Fibroblast of lung (primary cell): ENCODE measurements around the gene RFX2. TPM values are rescaled to one million over a fixed set of nuclear protein-coding genes. Genes with fewer than 3 reads are reported as not detected.

Source experiments
- DNase-seq, 2 donors: peaks; one replicate each; pipeline versions ENCODE4 v3.0.0 to v3.0.0-alpha.2; 2010; ENCODE audit warnings: low read depth in 2 of 2
- H2AFZ ChIP-seq: 2 replicates; pipeline ENCODE4 v1.5.1; 2012; ENCODE audit warnings: low read length, control low read depth, inconsistent platforms
- H3K27ac ChIP-seq: 2 replicates; pipeline ENCODE4 v1.5.1; 2011; ENCODE audit warnings: low read length, control low read depth; ENCODE audit not compliant: insufficient read depth
- H3K27me3 ChIP-seq: 2 replicates; pipeline ENCODE4 v1.5.1; 2011; ENCODE audit warnings: mild to moderate bottlenecking, low read length; ENCODE audit not compliant: control insufficient read depth, insufficient read depth
- H3K36me3 ChIP-seq: 2 replicates; pipeline ENCODE4 v1.5.1; 2011; ENCODE audit warnings: low read length; ENCODE audit not compliant: control insufficient read depth, insufficient read depth
- H3K4me1 ChIP-seq: 2 replicates; pipeline ENCODE4 v1.5.1; 2011; ENCODE audit warnings: low read length; ENCODE audit not compliant: control insufficient read depth, insufficient read depth; ENCODE audit errors: extremely low read depth
- H3K4me2 ChIP-seq: 2 replicates; pipeline ENCODE4 v1.5.1; 2011; ENCODE audit warnings: low read length, control low read depth; ENCODE audit not compliant: insufficient read depth; ENCODE audit errors: extremely low read depth
- H3K4me3 ChIP-seq, 4 experiments: fragments of 200-600 bp in 1 of 4; sonication (generic) in 1 of 4; replicated peaks in 1 of 4; 2 replicates each; pipeline ENCODE4 v1.5.1; 2011 to 2016; ENCODE audit warnings: low read length in 4 of 4, low read depth in 3 of 4, mild to moderate bottlenecking in 3 of 4, control low read depth in 2 of 4, inconsistent platforms in 1 of 4, mixed read lengths in 1 of 4; ENCODE audit not compliant: insufficient read depth in 1 of 4; ENCODE audit errors: control extremely low read depth in 1 of 4
- H3K79me2 ChIP-seq: 2 replicates; pipeline ENCODE4 v1.5.1; 2012; ENCODE audit warnings: mild to moderate bottlenecking, low read length, inconsistent platforms; ENCODE audit not compliant: control insufficient read depth, insufficient read depth
- H3K9ac ChIP-seq: 2 replicates; pipeline ENCODE4 v1.5.1; 2011; ENCODE audit warnings: mild to moderate bottlenecking, low read length, control low read depth; ENCODE audit not compliant: insufficient read depth
- H3K9me3 ChIP-seq: 2 replicates; pipeline ENCODE4 v1.5.1; 2012; ENCODE audit warnings: low read depth, low read length; ENCODE audit not compliant: control insufficient read depth, insufficient read depth
- H4K20me1 ChIP-seq: 2 replicates; pipeline ENCODE4 v1.5.1; 2011; ENCODE audit warnings: low read length; ENCODE audit not compliant: control insufficient read depth, insufficient read depth; ENCODE audit errors: extremely low read depth
- CTCF ChIP-seq, 2 donors: IDR thresholded peaks in 1 of 2; conservative IDR thresholded peaks in 1 of 2; 1 replicate in 1 of 2; 2 replicates in 1 of 2; pipeline ENCODE4 v1.5.1; 2011 to 2012; ENCODE audit warnings: low read length in 2 of 2, control low read depth in 1 of 2, inconsistent platforms in 1 of 2, low read depth in 1 of 2, mild to moderate bottlenecking in 1 of 2
- EZH2 ChIP-seq: IDR thresholded peaks from 2 replicates; pipeline ENCODE4 v1.5.1; 2012; ENCODE audit warnings: low read length, control low read depth, mild to moderate bottlenecking; ENCODE audit errors: missing control alignments
- polyA plus RNA-seq, 2 donors: library from polyadenylated mRNA; depleted of rRNA in 1 of 2; stranded (reverse) in 1 of 2; unstranded in 1 of 2; fragments of >200 nt; gene quantifications; 2 replicates each; pipeline ENCODE4 v1.2.1, GENCODE V29; 2011 to 2012; ENCODE audit warnings: missing spikeins in 1 of 2
- total RNA-seq: library from RNA; depleted of rRNA; stranded (reverse); fragments of >200 nt; gene quantifications from 2 replicates; pipeline ENCODE4 v1.2.1, GENCODE V29; 2014

RFX2 gene
- total and polyA plus RNA-seq, 2 donors (not counting 1 experiment from before 2014, with no cell fraction given) = 2.5 to 9.6 TPM

GRCh38 chr19:6057651-6058517, 52.4 kb downstream of the RFX2 start:
- H3K4me2 ChIP-seq = peak overlapping the region; percentile 28

GRCh38 chr19:6056801-6057650, 53.3 kb downstream of the RFX2 start:
- Histone ChIP-seq H3K36me3 (no peaks in the 10 kb centered on the region), H3K27me3 (no peaks in the 10 kb centered on the region), H3K27ac (peak overlapping the region; percentile 97), H3K9ac (peak overlapping the region; percentile 69), H3K4me3 (peak overlapping the region in 1 of 4 experiments; percentile 13), H3K4me2 (peak overlapping the region; percentile 74), H3K79me2 (no peaks in the 10 kb centered on the region), H3K9me3 (no peaks in the 10 kb centered on the region), H4K20me1 (no peaks in the 10 kb centered on the region), H2AFZ (peak overlapping the region; percentile 30), H3K4me1 (peaks cover 18% of the 10 kb centered on the region)
- TF ChIP-seq EZH2 (no peak), CTCF (conservative IDR thresholded peaks at IDR 0.05 in 1 of 2, IDR thresholded peaks at IDR 0.05 in 1 of 2; ENCODE audit: low read depth in 1 of 2, low read length in 2 of 2) (no peak)
- DNase-seq = peak; percentile 92 to 94

More at GRCh38 chr19:6057651-6058517, 52.4 kb downstream of the RFX2 start:
- no peak for DNase-seq
- H3K4me1 ChIP-seq = peaks cover 21% of the 10 kb centered on the region
- H4K20me1 ChIP-seq = no peaks in the 10 kb centered on the region
- H3K4me3 ChIP-seq = no peak overlapping the region
- TF ChIP-seq CTCF (conservative IDR thresholded peaks at IDR 0.05 in 1 of 2, IDR thresholded peaks at IDR 0.05 in 1 of 2; ENCODE audit: low read depth in 1 of 2, low read length in 2 of 2) (no peak), EZH2 (no peak)
- H3K9ac ChIP-seq = peak overlapping the region; percentile 16
- H3K27me3 ChIP-seq = no peaks in the 10 kb centered on the region
- H3K9me3 ChIP-seq = no peaks in the 10 kb centered on the region
- H3K36me3 ChIP-seq = no peaks in the 10 kb centered on the region
- peak overlapping the region; percentile 97 for H3K27ac ChIP-seq
- no peak overlapping the region for H2AFZ ChIP-seq
- H3K79me2 ChIP-seq = no peaks in the 10 kb centered on the region

- Histone ChIP-seq H3K27me3 (no peaks in the 10 kb centered on the region), H3K4me1 (peaks cover 18% of the 10 kb centered on the region), H3K4me3 (no peak overlapping the region), H4K20me1 (no peaks in the 10 kb centered on the region), H3K79me2 (no peaks in the 10 kb centered on the region), H2AFZ (peak overlapping the region; percentile 30), H3K4me2 (peak overlapping the region; percentile 74), H3K27ac (peak overlapping the region; percentile 97), H3K9me3 (no peaks in the 10 kb centered on the region), H3K9ac (peak overlapping the region; percentile 69), H3K36me3 (no peaks in the 10 kb centered on the region)
- no peak for TF ChIP-seq CTCF (conservative IDR thresholded peaks at IDR 0.05 in 1 of 2, IDR thresholded peaks at IDR 0.05 in 1 of 2; ENCODE audit: low read depth in 1 of 2, low read length in 2 of 2)
- TF ChIP-seq EZH2 = no peak
- no peak for DNase-seq
Observed at GRCh38 chr19:6056282-6056741, 54.0 kb downstream of the RFX2 start.
